Fibroblast of skin of scalp (primary cell): ENCODE data around the gene PSAP.

Experiments used
- DNase-seq: peaks from one replicate; pipeline ENCODE4 v3.0.0-alpha.2; 2013

PSAP gene

GRCh38 chr10:71806704-71807556 is 44.1 kb downstream of the PSAP start:
- DNase-seq = no peak

GRCh38 chr10:71805776-71806703 is 45.0 kb downstream of the PSAP start:
- DNase-seq = peak; percentile 21

GRCh38 chr10:71804077-71804476 is 47.0 kb downstream of the PSAP start:
- no peak for DNase-seq

GRCh38 chr10:71802715-71803488 is 48.1 kb downstream of the PSAP start:
- DNase-seq = no peak

- DNase-seq = no peak
Observed at GRCh38 chr10:71802235-71802634, 48.8 kb downstream of the PSAP start.

GRCh38 chr10:71801361-71801760 is 49.7 kb downstream of the PSAP start:
- no peak for DNase-seq

GRCh38 chr10:71799608-71800453 is 51.2 kb downstream of the PSAP start:
- no peak for DNase-seq

GRCh38 chr10:71799112-71799511 is 51.9 kb downstream of the PSAP start:
- no peak for DNase-seq

- DNase-seq = no peak
Observed at GRCh38 chr10:71798308-71798624, 52.8 kb downstream of the PSAP start.

- DNase-seq = no peak
Observed at GRCh38 chr10:71797533-71798307, 53.3 kb downstream of the PSAP start.

- no peak for DNase-seq
Observed at GRCh38 chr10:71796749-71797405, 54.2 kb downstream of the PSAP start.

GRCh38 chr10:71795248-71795647 is 55.8 kb downstream of the PSAP start:
- peak; percentile 24 for DNase-seq

GRCh38 chr10:71790749-71791440 is 60.2 kb downstream of the PSAP start:
- no peak for DNase-seq

- no peak for DNase-seq
Observed at GRCh38 chr10:71789871-71790270, 61.2 kb downstream of the PSAP start.

GRCh38 chr10:71788954-71789353 is 62.1 kb downstream of the PSAP start:
- DNase-seq = no peak

- DNase-seq = no peak
Observed at GRCh38 chr10:71784679-71785272, 66.3 kb downstream of the PSAP start.

- DNase-seq = no peak
Observed at GRCh38 chr10:71783917-71784678, 67.0 kb downstream of the PSAP start.

GRCh38 chr10:71782917-71783490 is 68.0 kb downstream of the PSAP start:
- no peak for DNase-seq
